Hepatocyte (in vitro differentiated cells): ENCODE results near the gene RIOK3. TPM values are rescaled to one million over a fixed set of nuclear protein-coding genes. Genes with fewer than 3 reads are reported as not detected.

Source experiments
- DNase-seq: peaks from one replicate; pipeline ENCODE4 v3.0.0-alpha.2; 2016; ENCODE audit warnings: low spot score
- H2AFZ ChIP-seq: fragments of 200-600 bp; sonication (generic); 2 replicates; pipeline ENCODE4 v1.6.0; 2016; ENCODE audit warnings: antibody characterized with exemption, mild to moderate bottlenecking
- H3K27ac ChIP-seq: fragments of 200-600 bp; sonication (generic); 2 replicates; pipeline ENCODE4 v1.5.1; 2016; ENCODE audit warnings: mild to moderate bottlenecking
- H3K27me3 ChIP-seq: fragments of 200-600 bp; sonication (generic); 2 replicates; pipeline ENCODE4 v1.6.1; 2016
- H3K36me3 ChIP-seq: fragments of 200-600 bp; sonication (generic); replicated peaks from 2 replicates; pipeline ENCODE4 v1.5.1; 2016; ENCODE audit warnings: low read depth; ENCODE audit not compliant: insufficient read depth
- H3K4me1 ChIP-seq: fragments of 200-600 bp; sonication (generic); 2 replicates; pipeline ENCODE4 v1.5.1; 2016; ENCODE audit warnings: mild to moderate bottlenecking, moderate library complexity; ENCODE audit not compliant: insufficient read depth
- H3K4me2 ChIP-seq: fragments of 200-600 bp; sonication (generic); 2 replicates; pipeline ENCODE4 v1.6.0; 2016
- H3K4me3 ChIP-seq: fragments of 200-600 bp; sonication (generic); 2 replicates; pipeline ENCODE4 v1.5.1; 2016; ENCODE audit warnings: mild to moderate bottlenecking
- H3K79me2 ChIP-seq: fragments of 200-600 bp; sonication (generic); 2 replicates; pipeline ENCODE4 v1.6.0; 2017; ENCODE audit warnings: mild to moderate bottlenecking
- H3K9me2 ChIP-seq: fragments of 200-600 bp; sonication (generic); replicated peaks from 2 replicates; pipeline ENCODE4 v1.6.0; 2017; ENCODE audit warnings: mild to moderate bottlenecking; ENCODE audit not compliant: insufficient read depth
- H3K9me3 ChIP-seq: fragments of 200-600 bp; sonication (generic); 2 replicates; pipeline ENCODE4 v1.5.1; 2016; ENCODE audit warnings: low read depth, mild to moderate bottlenecking
- H4K20me1 ChIP-seq: fragments of 200-600 bp; sonication (generic); 2 replicates; pipeline ENCODE4 v1.6.0; 2016; ENCODE audit warnings: mild to moderate bottlenecking; ENCODE audit not compliant: insufficient read depth, poor library complexity, severe bottlenecking
- CTCF ChIP-seq: fragments of 200-600 bp; sonication (generic); IDR thresholded peaks from 2 replicates; pipeline ENCODE4 v1.5.1; 2016; ENCODE audit warnings: antibody characterized with exemption, mild to moderate bottlenecking; ENCODE audit not compliant: poor library complexity
- EZH2 ChIP-seq: fragments of 200-600 bp; sonication (generic); IDR thresholded peaks from 2 replicates; pipeline ENCODE4 v1.6.1; 2016; ENCODE audit warnings: antibody characterized with exemption, mild to moderate bottlenecking, borderline replicate concordance
- EZH2phosphoT487 ChIP-seq: fragments of 200-600 bp; sonication (generic); IDR thresholded peaks from one replicate; pipeline ENCODE4 v1.6.1; 2018; ENCODE audit warnings: antibody characterized with exemption, mild to moderate bottlenecking, low read depth, moderate library complexity; ENCODE audit not compliant: unreplicated experiment, severe bottlenecking
- WGBS: methylation state at CpG from one replicate; pipeline ENCODE4 v1.1.6; 2016; ENCODE audit warnings: low lambda C conversion rate; ENCODE audit errors: missing lambda C conversion rate; 5-methylcytosine and 5-hydroxymethylcytosine counted together
- polyA plus RNA-seq: library from polyadenylated mRNA; unstranded; fragments of >200 nt; fragmentation: Nextera tagmentation; extraction: Ambion mirVana; gene quantifications from 2 replicates; pipeline ENCODE4 v1.2.1, GENCODE V29; 2016
- total RNA-seq: library from RNA; depleted of rRNA; stranded (reverse); fragments of >200 nt; gene quantifications from 2 replicates; pipeline ENCODE4 v1.2.3, GENCODE V29; 2014

RIOK3 gene
- total and polyA plus RNA-seq, 2 experiments from 2014 or later = 53.9 to 95.2 TPM

DNA sequence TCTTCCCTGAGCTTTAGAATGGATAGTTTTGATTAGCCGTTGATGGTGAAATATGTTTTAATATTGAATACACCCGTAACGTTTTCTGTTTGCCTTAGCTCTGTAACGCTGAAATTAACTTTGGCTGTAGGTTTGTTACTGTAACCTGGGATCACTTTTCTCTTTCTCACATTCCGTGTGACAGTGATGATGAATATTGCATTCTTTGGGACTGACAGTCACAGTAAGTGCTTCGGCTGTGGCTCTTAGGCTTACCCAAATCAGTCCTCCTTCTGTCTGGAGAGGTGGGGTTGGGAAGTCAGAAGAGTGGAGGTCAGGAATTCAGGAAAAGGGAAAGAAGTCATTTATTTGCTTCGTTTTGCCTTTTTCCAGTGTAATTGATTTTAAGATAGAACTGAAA, 68.2 kb downstream of the RIOK3 start:
- H3K27ac ChIP-seq = no peak overlapping the region
- no peak for DNase-seq
- no peak overlapping the region for H3K4me3 ChIP-seq
- H3K9me2 ChIP-seq = no peaks in the 10 kb centered on the region
- H4K20me1 ChIP-seq = no peaks in the 10 kb centered on the region
- H3K4me1 ChIP-seq = peaks cover 3% of the 10 kb centered on the region
- no peaks in the 10 kb centered on the region for H3K27me3 ChIP-seq
- H3K4me2 ChIP-seq = no peak overlapping the region
- H2AFZ ChIP-seq = no peak overlapping the region
- 90% methylated on average over 7 of the region's 7 CpGs for WGBS
- no peaks in the 10 kb centered on the region for H3K79me2 ChIP-seq
- TF ChIP-seq EZH2phosphoT487 (no peak), EZH2 (no peak), CTCF (no peak)
- H3K9me3 ChIP-seq = no peaks in the 10 kb centered on the region
- no peaks in the 10 kb centered on the region for H3K36me3 ChIP-seq

DNA sequence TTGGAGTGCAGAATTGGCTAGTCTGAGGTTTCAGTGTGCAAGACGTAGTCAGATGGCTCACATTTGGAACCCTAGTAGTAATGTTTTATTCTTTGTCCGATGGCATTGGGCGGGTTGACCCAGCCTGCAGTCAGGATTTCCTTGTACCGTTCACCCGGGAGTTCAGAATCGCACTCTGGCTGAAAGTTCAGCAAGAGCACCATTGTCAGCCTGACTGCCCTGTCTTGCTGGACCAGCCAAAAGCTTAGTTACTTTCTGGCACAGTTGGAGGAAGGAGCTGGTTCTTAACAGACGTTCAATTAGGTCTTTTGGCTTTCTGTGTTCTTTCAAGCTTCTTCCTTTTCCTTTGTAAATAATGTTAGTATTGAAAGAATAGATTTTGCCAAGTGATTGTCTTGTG, 68.8 kb downstream of the RIOK3 start:
- Histone ChIP-seq H2AFZ (no peak overlapping the region), H3K9me3 (no peaks in the 10 kb centered on the region), H3K9me2 (no peaks in the 10 kb centered on the region), H3K79me2 (no peaks in the 10 kb centered on the region), H3K4me2 (no peak overlapping the region), H3K4me1 (no peaks in the 10 kb centered on the region), H3K27ac (no peak overlapping the region), H3K27me3 (no peaks in the 10 kb centered on the region), H4K20me1 (no peaks in the 10 kb centered on the region), H3K36me3 (no peaks in the 10 kb centered on the region), H3K4me3 (no peak overlapping the region)
- TF ChIP-seq CTCF = no peak
- no peak for TF ChIP-seq EZH2
- TF ChIP-seq EZH2phosphoT487 = no peak
- 96% methylated on average over 7 of the region's 7 CpGs for WGBS
- no peak for DNase-seq

DNA sequence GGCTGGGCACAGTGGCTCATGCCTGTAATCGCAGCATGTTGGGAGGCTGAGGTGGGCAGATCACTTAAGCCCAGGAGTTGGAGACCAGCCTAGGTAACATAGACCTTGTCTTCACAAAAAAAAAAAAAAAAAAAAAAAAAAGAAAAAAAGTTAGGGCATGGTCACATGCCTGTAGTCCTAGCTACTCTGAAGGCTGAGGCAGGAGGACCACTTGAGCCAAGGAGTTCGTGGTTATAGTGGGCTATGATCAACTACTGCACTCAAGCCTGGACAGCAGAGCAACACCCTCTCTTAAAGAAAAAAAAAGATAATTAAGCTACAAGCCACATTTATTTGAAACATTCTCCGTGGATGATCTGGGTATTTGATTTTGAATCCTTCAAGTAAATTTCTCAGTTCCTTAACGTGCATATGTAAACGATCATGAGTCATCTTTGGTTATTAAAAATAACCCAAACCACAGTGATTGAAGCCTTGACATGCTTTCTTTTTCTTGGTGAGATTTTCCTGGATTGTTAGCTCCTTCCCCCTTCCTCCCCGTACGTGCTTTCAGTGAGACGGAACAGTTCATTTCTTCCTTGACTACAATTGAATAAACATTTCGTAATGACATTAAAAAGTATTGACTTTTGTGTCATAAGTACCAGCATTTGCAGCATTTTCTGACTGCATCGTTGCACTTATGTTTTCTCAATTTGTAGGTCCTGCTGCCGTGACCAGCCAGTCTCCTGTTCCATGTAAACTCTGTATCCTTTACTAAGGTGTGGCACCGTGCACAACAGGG, 70.5 kb downstream of the RIOK3 start:
- no peak overlapping the region for H2AFZ ChIP-seq
- no peak overlapping the region for H3K4me3 ChIP-seq
- no peaks in the 10 kb centered on the region for H3K9me3 ChIP-seq
- H3K4me1 ChIP-seq = no peaks in the 10 kb centered on the region
- no peak overlapping the region for H3K27ac ChIP-seq
- no peaks in the 10 kb centered on the region for H3K79me2 ChIP-seq
- no peaks in the 10 kb centered on the region for H3K27me3 ChIP-seq
- no peaks in the 10 kb centered on the region for H3K9me2 ChIP-seq
- TF ChIP-seq CTCF = no peak
- TF ChIP-seq EZH2phosphoT487 = no peak
- no peak for TF ChIP-seq EZH2
- H3K36me3 ChIP-seq = no peaks in the 10 kb centered on the region
- 91% methylated on average over 12 of the region's 12 CpGs for WGBS
- H3K4me2 ChIP-seq = no peak overlapping the region
- H4K20me1 ChIP-seq = no peaks in the 10 kb centered on the region
- no peak for DNase-seq
